A549 (cell line): ENCODE measurements around the gene KCNE2. TPM values are rescaled to one million over a fixed set of nuclear protein-coding genes. Genes with fewer than 3 reads are reported as not detected.

Experiments used
- ATAC-seq, 2 experiments: fragments of 200-7000 bp in 1 of 2; fragments of >200 bp in 1 of 2; cut with Nextera tagmentation in 1 of 2; cut with Tn5 transposase in 1 of 2; 3 replicates each; pipeline versions ENCODE4 v1.8.0 to v1.9.1; 2018 to 2020; ENCODE audit warnings: mild to moderate bottlenecking in 1 of 2, moderate library complexity in 1 of 2
- CTCF ChIA-PET: fragments of 300-600 bp; sonication (Branson Sonifier 250); formaldehyde crosslinking; extraction: SDS; loops from one replicate; lab custom pipeline; 2021; ENCODE audit warnings: antibody characterized with exemption, inconsistent platforms; lab: Yijun Ruan, JAX
- POLR2A ChIA-PET: fragments of 350-600 bp; formaldehyde crosslinking; extraction: SDS; loops from one replicate; lab custom pipeline; 2021; ENCODE audit warnings: antibody characterized with exemption, inconsistent platforms; lab: Yijun Ruan, JAX
- DNase-seq, 2 experiments: peaks; one replicate each; pipeline versions ENCODE4 v3.0.0 to v3.0.0-alpha.2; 2011 to 2016; ENCODE audit warnings: low read depth in 1 of 2, low spot score in 1 of 2
- FAIRE-seq: peaks from 2 replicates; lab custom pipeline; 2011; peaks lifted over from hg19 to GRCh38; lab: Jason Lieb, UNC
- H3K27ac ChIP-seq, 2 experiments: fragments of >200 bp; sonication (Bioruptor Twin); formaldehyde crosslinking; 3 replicates each; pipeline ENCODE4 v1.5.1; 2016 to 2017
- H3K4me1 ChIP-seq: fragments of >200 bp; sonication (Bioruptor Twin); formaldehyde crosslinking; 3 replicates; pipeline ENCODE4 v1.6.1; 2016
- H3K4me2 ChIP-seq: fragments of >200 bp; sonication (Bioruptor Twin); formaldehyde crosslinking; 3 replicates; pipeline ENCODE4 v1.6.1; 2016
- H3K4me3 ChIP-seq: fragments of >200 bp; sonication (Bioruptor Twin); formaldehyde crosslinking; 3 replicates; pipeline ENCODE4 v1.5.1; 2016
- H3K9me3 ChIP-seq: fragments of >200 bp; sonication (Bioruptor Twin); formaldehyde crosslinking; 3 replicates; pipeline ENCODE4 v1.6.1; 2016
- BHLHE40 ChIP-seq: IDR thresholded peaks from 2 replicates; pipeline ENCODE4 v1.6.1; 2012; ENCODE audit warnings: low read depth, low read length, inconsistent platforms
- CBX2 ChIP-seq: fragments of 200-600 bp; sonication (generic); IDR thresholded peaks from 2 replicates; pipeline ENCODE4 v1.6.1; 2016; ENCODE audit warnings: low read depth, mild to moderate bottlenecking, borderline replicate concordance
- CBX8 ChIP-seq: fragments of 200-600 bp; sonication (generic); IDR thresholded peaks from 2 replicates; pipeline ENCODE4 v1.6.1; 2016
- CHD2 ChIP-seq: fragments of 150-350 bp; IDR thresholded peaks from 2 replicates; pipeline ENCODE4 v1.6.1; 2014; ENCODE audit warnings: low read length; ENCODE audit not compliant: partially characterized antibody
- EHMT2 ChIP-seq: fragments of 200-600 bp; sonication (generic); IDR thresholded peaks from 2 replicates; pipeline ENCODE4 v1.6.1; 2016; ENCODE audit warnings: antibody characterized with exemption, low read depth, mild to moderate bottlenecking, moderate library complexity
- GATA3 ChIP-seq: IDR thresholded peaks from 2 replicates; pipeline ENCODE4 v1.6.1; 2012; ENCODE audit warnings: borderline replicate concordance
- HDAC2 ChIP-seq: fragments of 200-600 bp; sonication (generic); IDR thresholded peaks from 2 replicates; pipeline ENCODE4 v1.6.1; 2016
- HEYL ChIP-seq: fragments of 250-450 bp; sonication (Bioruptor Pico); IDR thresholded peaks from 2 replicates; pipeline ENCODE4 v1.8.0; 2021; ENCODE audit warnings: mild to moderate bottlenecking, moderate library complexity
- HOXA7 ChIP-seq: fragments of 250-450 bp; sonication (Bioruptor Pico); IDR thresholded peaks from 2 replicates; pipeline ENCODE4 v1.5.0; 2020; ENCODE audit warnings: mild to moderate bottlenecking, moderate library complexity
- HOXB5 ChIP-seq: fragments of 250-450 bp; sonication (Bioruptor Pico); IDR thresholded peaks from 2 replicates; pipeline ENCODE4 v1.5.0; 2020; ENCODE audit warnings: mild to moderate bottlenecking, moderate library complexity
- KDM5A ChIP-seq: fragments of 200-600 bp; sonication (generic); IDR thresholded peaks from 2 replicates; pipeline ENCODE4 v1.6.1; 2016; ENCODE audit warnings: antibody characterized with exemption, mild to moderate bottlenecking
- MAFK ChIP-seq: fragments of 450-650 bp; IDR thresholded peaks from 2 replicates; pipeline ENCODE4 v1.6.1; 2014; ENCODE audit not compliant: partially characterized antibody
- MAZ ChIP-seq: fragments of 150-350 bp; IDR thresholded peaks from 2 replicates; pipeline ENCODE4 v1.6.1; 2014; ENCODE audit warnings: antibody characterized with exemption, low read depth, low read length, borderline replicate concordance
- MYC ChIP-seq: IDR thresholded peaks from 2 replicates; pipeline ENCODE4 v1.6.1; 2012; ENCODE audit warnings: mild to moderate bottlenecking, inconsistent platforms, low read length, improper control_type of control experiment, borderline replicate concordance
- NR3C1 ChIP-seq: fragments of >200 bp; sonication (Bioruptor Twin); formaldehyde crosslinking; IDR thresholded peaks from 3 replicates; pipeline ENCODE4 v1.6.1; 2017
- PHF8 ChIP-seq: fragments of 200-600 bp; sonication (generic); IDR thresholded peaks from 2 replicates; pipeline ENCODE4 v1.6.1; 2016; ENCODE audit warnings: low read depth, mild to moderate bottlenecking, antibody characterized with exemption, moderate library complexity, borderline replicate concordance
- RAD21 ChIP-seq, 2 experiments: fragments of >200 bp in 1 of 2; sonication (Bioruptor Twin) in 1 of 2; formaldehyde crosslinking in 1 of 2; IDR thresholded peaks in 1 of 2; conservative IDR thresholded peaks in 1 of 2; 2 replicates in 1 of 2; 3 replicates in 1 of 2; pipeline ENCODE4 v1.6.1; 2012 to 2018; ENCODE audit warnings: inconsistent platforms in 1 of 2
- RCOR1 ChIP-seq: fragments of 150-350 bp; IDR thresholded peaks from 2 replicates; pipeline ENCODE4 v1.6.1; 2014; ENCODE audit warnings: antibody characterized with exemption, low read length, low read depth
- RFX5 ChIP-seq: fragments of 450-650 bp; IDR thresholded peaks from 2 replicates; pipeline ENCODE4 v1.7.1; 2014; ENCODE audit warnings: antibody characterized with exemption, mild to moderate bottlenecking, moderate library complexity
- RNF2 ChIP-seq: fragments of 200-600 bp; sonication (generic); IDR thresholded peaks from 2 replicates; pipeline ENCODE4 v1.6.1; 2016; ENCODE audit warnings: low read depth, mild to moderate bottlenecking, antibody characterized with exemption, moderate library complexity, borderline replicate concordance
- TP53 ChIP-seq: fragments of 250-450 bp; sonication (Bioruptor Pico); IDR thresholded peaks from 2 replicates; pipeline ENCODE4 v1.5.0; 2021; ENCODE audit warnings: mild to moderate bottlenecking, moderate library complexity
- ZC3H11A ChIP-seq: fragments of 450-650 bp; IDR thresholded peaks from 2 replicates; pipeline ENCODE4 v1.6.1; 2014; ENCODE audit warnings: antibody characterized with exemption, mild to moderate bottlenecking
- ZFP36 ChIP-seq: fragments of 450-650 bp; IDR thresholded peaks from 2 replicates; pipeline ENCODE4 v1.6.1; 2014; ENCODE audit warnings: borderline replicate concordance; ENCODE audit not compliant: partially characterized antibody
- WGBS: methylation state at CpG from one replicate; pipeline ENCODE4 v1.1.6; 2017; ENCODE audit errors: missing lambda C conversion rate; 5-methylcytosine and 5-hydroxymethylcytosine counted together
- polyA plus RNA-seq, 4 experiments: library from polyadenylated mRNA; depleted of rRNA in 3 of 4; stranded (reverse); fragments of >200 nt; fragmentation: RNase III in 1 of 4; extraction: RNeasy Plus Mini Kit Qiagen cat#74134 plus additional on column Dnase treatment in 1 of 4; gene quantifications; 2 replicates in 3 of 4; 3 replicates in 1 of 4; pipeline ENCODE4 v1.2.3, GENCODE V29; 2011 to 2017
- TF ChIP-seq, protein P1 (sequence below): IDR thresholded peaks from 2 replicates; pipeline ENCODE4 v1.6.1; 2012
- TF ChIP-seq, protein P2 (sequence below): fragments of >200 bp; sonication (Bioruptor Twin); formaldehyde crosslinking; IDR thresholded peaks from 3 replicates; pipeline ENCODE4 v1.6.1; 2016
- TF ChIP-seq, protein P3 (sequence below): fragments of 250-450 bp; sonication (Bioruptor Pico); IDR thresholded peaks from 2 replicates; pipeline ENCODE4 v1.5.0; 2020; ENCODE audit warnings: low read depth, mild to moderate bottlenecking, moderate library complexity
- TF ChIP-seq, protein P4 (sequence below): IDR thresholded peaks from 2 replicates; pipeline ENCODE4 v1.6.1; 2012; ENCODE audit warnings: low read depth, borderline replicate concordance
- TF ChIP-seq, protein P5 (sequence below): fragments of >200 bp; sonication (Bioruptor Twin); formaldehyde crosslinking; IDR thresholded peaks from 3 replicates; pipeline ENCODE4 v1.5.1; 2016
- TF ChIP-seq, protein P6 (sequence below): fragments of 200-600 bp; sonication (generic); IDR thresholded peaks from 2 replicates; pipeline ENCODE4 v1.6.1; 2016; ENCODE audit warnings: antibody characterized with exemption, mild to moderate bottlenecking, moderate library complexity

Gene KCNE2
- polyA plus RNA-seq, 2 of the 4 experiments (the other 2 are of a cell fraction) = not detected

DNA sequence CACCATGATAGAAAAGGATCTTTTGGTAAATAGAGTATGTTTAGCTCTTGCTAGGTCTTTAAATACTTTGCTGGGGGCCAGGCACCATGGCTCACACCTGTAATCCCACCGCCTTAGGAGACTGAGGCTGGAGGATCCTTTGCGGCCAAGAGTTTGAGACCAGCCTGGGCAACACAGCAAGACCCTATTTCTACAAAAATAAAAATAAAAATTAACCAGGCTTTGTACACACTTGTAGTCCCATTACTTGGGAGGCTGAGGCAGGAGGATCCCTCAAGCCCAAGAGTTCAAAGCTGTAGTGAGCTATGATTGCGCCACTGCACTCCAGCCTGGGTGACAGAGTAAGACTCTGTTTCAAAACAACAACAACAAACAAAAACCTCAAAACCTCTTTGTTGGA is 1.1 kb upstream of the KCNE2 start:
- H3K4me2 ChIP-seq = no peak overlapping the region
- DNase-seq (no peak), ATAC-seq (no peak), FAIRE-seq (no peak)
- WGBS = 94% methylated on average over 3 of the region's 3 CpGs
- CTCF ChIA-PET = interaction anchor here (0.5 to 4.1 kb wide), 20 partner anchors 9 to 1764 kb away, joined by 3 to 19 read pairs (median 4); no protein-coding TSS in a partner anchor
- TF ChIP-seq HDAC2 (no peak), RCOR1 (no peak), KDM5A (no peak), MAZ (no peak), TP53 (CRISPR knock-in tag) (no peak), NR3C1 (no peak), MAFK (no peak), HOXA7 (no peak), RFX5 (no peak), RNF2 (no peak), CBX8 (no peak), MYC (no peak), ZFP36 (no peak)
- TF ChIP-seq, protein P1, sequence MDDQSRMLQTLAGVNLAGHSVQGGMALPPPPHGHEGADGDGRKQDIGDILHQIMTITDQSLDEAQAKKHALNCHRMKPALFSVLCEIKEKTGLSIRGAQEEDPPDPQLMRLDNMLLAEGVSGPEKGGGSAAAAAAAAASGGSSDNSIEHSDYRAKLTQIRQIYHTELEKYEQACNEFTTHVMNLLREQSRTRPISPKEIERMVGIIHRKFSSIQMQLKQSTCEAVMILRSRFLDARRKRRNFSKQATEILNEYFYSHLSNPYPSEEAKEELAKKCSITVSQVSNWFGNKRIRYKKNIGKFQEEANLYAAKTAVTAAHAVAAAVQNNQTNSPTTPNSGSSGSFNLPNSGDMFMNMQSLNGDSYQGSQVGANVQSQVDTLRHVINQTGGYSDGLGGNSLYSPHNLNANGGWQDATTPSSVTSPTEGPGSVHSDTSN = no peak
- 0 out of 3 replicates have a peak, but pooled peaks cover 4% of the 10 kb centered on the region for H3K4me1 ChIP-seq
- no peaks in the 10 kb centered on the region; the same call in 2 of the 3 replicates for H3K9me3 ChIP-seq
- H3K4me3 ChIP-seq = no peak overlapping the region
- POLR2A ChIA-PET = no interaction called here
- no peak overlapping the region for H3K27ac ChIP-seq

- H3K4me1 ChIP-seq = 0 out of 3 replicates have a peak, but pooled peaks cover 4% of the 10 kb centered on the region
- CTCF ChIA-PET = interaction anchor here (1.2 to 1.7 kb wide), 5 partner anchors 238 to 441 kb away, joined by 3 to 5 read pairs (median 3); no protein-coding TSS in a partner anchor
- no peak for DNase-seq
- no peak for ATAC-seq
- POLR2A ChIA-PET = no interaction called here
- no peak for FAIRE-seq
- H3K4me3 ChIP-seq = no peak overlapping the region
- no peak overlapping the region for H3K4me2 ChIP-seq
- H3K9me3 ChIP-seq = no peaks in the 10 kb centered on the region
- no peak overlapping the region for H3K27ac ChIP-seq
- TF ChIP-seq RAD21 (conservative IDR thresholded peaks at IDR 0.05 in 1 of 2, IDR thresholded peaks at IDR 0.05 in 1 of 2) = no peak
- TF ChIP-seq ZC3H11A = no peak
- TF ChIP-seq, protein P2, sequence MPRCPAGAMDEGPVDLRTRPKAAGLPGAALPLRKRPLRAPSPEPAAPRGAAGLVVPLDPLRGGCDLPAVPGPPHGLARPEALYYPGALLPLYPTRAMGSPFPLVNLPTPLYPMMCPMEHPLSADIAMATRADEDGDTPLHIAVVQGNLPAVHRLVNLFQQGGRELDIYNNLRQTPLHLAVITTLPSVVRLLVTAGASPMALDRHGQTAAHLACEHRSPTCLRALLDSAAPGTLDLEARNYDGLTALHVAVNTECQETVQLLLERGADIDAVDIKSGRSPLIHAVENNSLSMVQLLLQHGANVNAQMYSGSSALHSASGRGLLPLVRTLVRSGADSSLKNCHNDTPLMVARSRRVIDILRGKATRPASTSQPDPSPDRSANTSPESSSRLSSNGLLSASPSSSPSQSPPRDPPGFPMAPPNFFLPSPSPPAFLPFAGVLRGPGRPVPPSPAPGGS = no peak
- no peak for TF ChIP-seq EHMT2
- no peak for TF ChIP-seq HEYL (CRISPR knock-in tag)
- TF ChIP-seq, protein P3, sequence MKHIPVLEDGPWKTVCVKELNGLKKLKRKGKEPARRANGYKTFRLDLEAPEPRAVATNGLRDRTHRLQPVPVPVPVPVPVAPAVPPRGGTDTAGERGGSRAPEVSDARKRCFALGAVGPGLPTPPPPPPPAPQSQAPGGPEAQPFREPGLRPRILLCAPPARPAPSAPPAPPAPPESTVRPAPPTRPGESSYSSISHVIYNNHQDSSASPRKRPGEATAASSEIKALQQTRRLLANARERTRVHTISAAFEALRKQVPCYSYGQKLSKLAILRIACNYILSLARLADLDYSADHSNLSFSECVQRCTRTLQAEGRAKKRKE (CRISPR knock-in tag) = no peak
- TF ChIP-seq, protein P4, sequence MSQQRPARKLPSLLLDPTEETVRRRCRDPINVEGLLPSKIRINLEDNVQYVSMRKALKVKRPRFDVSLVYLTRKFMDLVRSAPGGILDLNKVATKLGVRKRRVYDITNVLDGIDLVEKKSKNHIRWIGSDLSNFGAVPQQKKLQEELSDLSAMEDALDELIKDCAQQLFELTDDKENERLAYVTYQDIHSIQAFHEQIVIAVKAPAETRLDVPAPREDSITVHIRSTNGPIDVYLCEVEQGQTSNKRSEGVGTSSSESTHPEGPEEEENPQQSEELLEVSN = no peak
- no peak for TF ChIP-seq CBX2
- TF ChIP-seq, protein P5, sequence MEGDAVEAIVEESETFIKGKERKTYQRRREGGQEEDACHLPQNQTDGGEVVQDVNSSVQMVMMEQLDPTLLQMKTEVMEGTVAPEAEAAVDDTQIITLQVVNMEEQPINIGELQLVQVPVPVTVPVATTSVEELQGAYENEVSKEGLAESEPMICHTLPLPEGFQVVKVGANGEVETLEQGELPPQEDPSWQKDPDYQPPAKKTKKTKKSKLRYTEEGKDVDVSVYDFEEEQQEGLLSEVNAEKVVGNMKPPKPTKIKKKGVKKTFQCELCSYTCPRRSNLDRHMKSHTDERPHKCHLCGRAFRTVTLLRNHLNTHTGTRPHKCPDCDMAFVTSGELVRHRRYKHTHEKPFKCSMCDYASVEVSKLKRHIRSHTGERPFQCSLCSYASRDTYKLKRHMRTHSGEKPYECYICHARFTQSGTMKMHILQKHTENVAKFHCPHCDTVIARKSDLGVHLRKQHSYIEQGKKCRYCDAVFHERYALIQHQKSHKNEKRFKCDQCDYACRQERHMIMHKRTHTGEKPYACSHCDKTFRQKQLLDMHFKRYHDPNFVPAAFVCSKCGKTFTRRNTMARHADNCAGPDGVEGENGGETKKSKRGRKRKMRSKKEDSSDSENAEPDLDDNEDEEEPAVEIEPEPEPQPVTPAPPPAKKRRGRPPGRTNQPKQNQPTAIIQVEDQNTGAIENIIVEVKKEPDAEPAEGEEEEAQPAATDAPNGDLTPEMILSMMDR = no peak
- no peak for TF ChIP-seq GATA3
- TF ChIP-seq PHF8 = no peak
- TF ChIP-seq, protein P6, sequence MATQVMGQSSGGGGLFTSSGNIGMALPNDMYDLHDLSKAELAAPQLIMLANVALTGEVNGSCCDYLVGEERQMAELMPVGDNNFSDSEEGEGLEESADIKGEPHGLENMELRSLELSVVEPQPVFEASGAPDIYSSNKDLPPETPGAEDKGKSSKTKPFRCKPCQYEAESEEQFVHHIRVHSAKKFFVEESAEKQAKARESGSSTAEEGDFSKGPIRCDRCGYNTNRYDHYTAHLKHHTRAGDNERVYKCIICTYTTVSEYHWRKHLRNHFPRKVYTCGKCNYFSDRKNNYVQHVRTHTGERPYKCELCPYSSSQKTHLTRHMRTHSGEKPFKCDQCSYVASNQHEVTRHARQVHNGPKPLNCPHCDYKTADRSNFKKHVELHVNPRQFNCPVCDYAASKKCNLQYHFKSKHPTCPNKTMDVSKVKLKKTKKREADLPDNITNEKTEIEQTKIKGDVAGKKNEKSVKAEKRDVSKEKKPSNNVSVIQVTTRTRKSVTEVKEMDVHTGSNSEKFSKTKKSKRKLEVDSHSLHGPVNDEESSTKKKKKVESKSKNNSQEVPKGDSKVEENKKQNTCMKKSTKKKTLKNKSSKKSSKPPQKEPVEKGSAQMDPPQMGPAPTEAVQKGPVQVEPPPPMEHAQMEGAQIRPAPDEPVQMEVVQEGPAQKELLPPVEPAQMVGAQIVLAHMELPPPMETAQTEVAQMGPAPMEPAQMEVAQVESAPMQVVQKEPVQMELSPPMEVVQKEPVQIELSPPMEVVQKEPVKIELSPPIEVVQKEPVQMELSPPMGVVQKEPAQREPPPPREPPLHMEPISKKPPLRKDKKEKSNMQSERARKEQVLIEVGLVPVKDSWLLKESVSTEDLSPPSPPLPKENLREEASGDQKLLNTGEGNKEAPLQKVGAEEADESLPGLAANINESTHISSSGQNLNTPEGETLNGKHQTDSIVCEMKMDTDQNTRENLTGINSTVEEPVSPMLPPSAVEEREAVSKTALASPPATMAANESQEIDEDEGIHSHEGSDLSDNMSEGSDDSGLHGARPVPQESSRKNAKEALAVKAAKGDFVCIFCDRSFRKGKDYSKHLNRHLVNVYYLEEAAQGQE = no peak
- TF ChIP-seq CHD2 = no peak
- no peak for TF ChIP-seq HOXB5 (CRISPR knock-in tag)
- TF ChIP-seq BHLHE40 = no peak
- TF ChIP-seq, protein P1 = no peak
Measured at GRCh38 chr21:34364921-34365320, 1.1 kb downstream of the KCNE2 start.
